NCI-H2029 treated with DMSO at 0.1 percent for 48 hours (cell line): ENCODE results near the gene HORMAD2.

Source experiments
- DNase-seq: peaks from one replicate; lab custom pipeline; 2025; lab: John Stamatoyannopoulos, UW

Gene HORMAD2

GRCh38 chr22:30169002-30169401 is 88.7 kb downstream of the HORMAD2 start:
- no peak for DNase-seq

DNA sequence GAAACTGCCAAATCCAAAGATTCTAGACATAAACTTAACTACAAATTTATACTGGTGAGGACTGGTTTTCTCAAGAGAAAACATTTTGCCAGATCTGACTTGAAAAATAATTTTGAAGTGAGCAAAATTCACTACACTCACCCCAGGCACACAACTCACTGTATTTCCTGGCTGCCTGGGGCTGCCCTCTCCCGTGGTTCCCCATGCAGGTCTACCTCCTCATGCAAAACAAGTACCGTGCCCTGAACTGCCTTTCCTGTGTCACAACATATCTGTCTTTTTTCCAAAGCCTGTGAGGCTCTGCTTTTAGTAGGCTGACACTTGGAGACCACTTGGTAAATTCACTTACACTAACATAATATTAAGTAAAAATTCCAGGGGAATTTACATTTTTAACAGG is 89.9 kb downstream of the HORMAD2 start:
- DNase-seq = no peak

GRCh38 chr22:30171008-30171407 is 90.7 kb downstream of the HORMAD2 start:
- no peak for DNase-seq

- no peak for DNase-seq
Observed at GRCh38 chr22:30175690-30176288, 95.5 kb downstream of the HORMAD2 start.

GRCh38 chr22:30176431-30176830 is 96.2 kb downstream of the HORMAD2 start:
- no peak for DNase-seq

DNA sequence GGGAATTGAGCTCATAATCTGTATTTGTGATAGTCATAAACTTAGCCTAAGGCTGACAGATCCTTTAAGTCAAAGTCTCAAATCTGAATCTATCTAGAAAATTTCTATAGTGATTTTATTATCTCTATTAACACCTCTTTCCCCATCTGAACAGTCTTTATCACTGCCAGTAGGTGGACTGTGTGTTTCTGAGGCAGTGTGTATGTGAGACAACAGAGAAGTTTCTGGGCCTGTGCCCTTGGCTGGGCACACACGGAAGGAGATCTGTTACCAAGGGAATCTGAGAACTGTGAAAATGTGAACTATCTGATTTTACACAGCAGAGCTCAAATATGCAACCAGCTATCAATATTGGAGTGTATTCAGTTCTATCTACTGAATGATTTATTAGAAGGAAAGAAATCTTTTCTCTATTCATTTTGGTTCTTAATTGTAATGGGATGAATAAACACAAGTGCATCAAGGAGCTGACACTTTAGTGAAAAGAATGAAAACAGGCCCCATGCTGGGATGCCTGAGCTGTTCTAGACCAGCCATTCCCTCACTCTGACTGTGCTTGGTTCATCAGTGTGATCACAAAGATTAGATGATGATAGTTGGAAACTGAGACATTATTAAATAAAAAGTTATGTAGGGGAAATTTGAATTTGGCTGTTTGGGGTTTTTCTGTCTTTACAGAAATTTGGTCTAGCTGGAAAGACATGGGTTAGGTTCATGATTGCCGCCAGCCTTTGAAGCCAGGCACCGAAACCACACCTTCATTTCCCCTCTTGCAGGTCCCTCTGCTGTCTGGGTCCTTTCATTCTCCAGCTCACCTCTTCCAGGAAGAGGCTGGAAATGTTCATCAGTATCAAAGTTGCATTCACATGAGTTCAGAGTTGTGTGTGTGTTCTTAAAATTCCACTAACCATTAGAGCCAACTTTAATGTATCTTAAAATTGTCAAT is 98.2 kb downstream of the HORMAD2 start:
- DNase-seq = no peak

DNA sequence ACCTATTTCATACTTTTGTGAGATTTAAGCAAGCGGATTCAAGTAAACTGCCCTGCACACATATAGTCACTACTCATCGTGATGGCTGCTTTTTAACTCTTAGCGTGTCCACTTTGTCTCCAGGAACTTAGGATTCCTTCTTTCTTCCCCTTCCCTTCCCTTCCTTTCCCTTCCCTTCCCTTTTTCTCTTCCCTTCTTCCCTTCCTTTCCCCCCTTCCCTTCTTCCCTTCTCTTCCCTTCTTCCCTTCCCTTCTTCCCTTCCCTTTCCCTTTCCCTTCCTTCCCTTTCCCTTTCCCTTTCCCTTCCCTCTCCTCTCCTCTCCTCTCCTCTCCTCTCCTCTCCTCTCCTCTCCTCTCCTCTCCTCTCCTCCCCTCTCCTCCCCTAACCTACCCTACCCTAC is 100.4 kb downstream of the HORMAD2 start:
- DNase-seq = no peak

- no peak for DNase-seq
Observed at GRCh38 chr22:30181459-30182349, 101.4 kb downstream of the HORMAD2 start.

- DNase-seq = peak; percentile 87
Observed at GRCh38 chr22:30182350-30182745, 102.1 kb downstream of the HORMAD2 start.

DNA sequence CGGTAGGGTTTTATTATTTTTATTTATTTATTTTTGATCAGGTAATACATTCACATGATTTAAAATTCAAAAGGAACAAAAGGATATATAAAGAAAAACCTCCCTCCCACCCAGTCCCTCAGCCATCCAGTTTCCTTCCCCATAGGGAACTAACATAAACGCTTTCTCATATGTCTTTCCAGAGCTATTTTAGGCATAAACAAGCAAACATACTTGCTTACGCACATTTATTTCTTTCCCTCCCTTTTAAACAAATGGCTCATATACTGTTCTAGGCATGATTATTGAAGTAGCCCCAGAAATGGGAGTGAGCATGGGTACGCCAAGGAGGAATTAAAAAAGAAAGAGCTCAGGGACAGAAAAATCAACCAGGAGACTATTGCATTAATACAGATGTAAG is 102.6 kb downstream of the HORMAD2 start:
- DNase-seq = no peak

GRCh38 chr22:30183271-30183670 is 103.0 kb downstream of the HORMAD2 start:
- no peak for DNase-seq

GRCh38 chr22:30183861-30184278 is 103.6 kb downstream of the HORMAD2 start:
- DNase-seq = no peak

DNA sequence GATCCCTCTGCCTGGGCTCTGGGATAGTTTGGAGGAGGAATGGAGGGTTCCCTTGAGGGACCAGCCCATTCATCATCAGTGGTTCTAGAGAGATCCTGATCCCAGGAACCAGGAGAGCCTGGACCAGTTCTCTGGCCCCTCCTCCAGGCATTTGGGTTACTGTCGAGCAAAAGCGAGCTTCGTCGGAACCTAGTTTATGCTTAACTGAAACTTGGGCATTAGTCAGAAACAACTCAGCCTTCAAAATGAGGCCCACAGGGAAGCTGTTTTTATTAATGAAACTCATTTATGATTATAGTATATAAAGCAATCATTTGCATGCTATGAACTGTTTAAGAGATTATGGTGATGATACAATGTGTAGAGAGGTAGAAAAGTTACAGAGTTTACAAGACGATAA is 104.9 kb downstream of the HORMAD2 start:
- no peak for DNase-seq

GRCh38 chr22:30185549-30185948 is 105.3 kb downstream of the HORMAD2 start:
- no peak for DNase-seq

- no peak for DNase-seq
Observed at GRCh38 chr22:30186041-30186440, 105.8 kb downstream of the HORMAD2 start.

GRCh38 chr22:30186510-30186909 is 106.2 kb downstream of the HORMAD2 start:
- no peak for DNase-seq

DNA sequence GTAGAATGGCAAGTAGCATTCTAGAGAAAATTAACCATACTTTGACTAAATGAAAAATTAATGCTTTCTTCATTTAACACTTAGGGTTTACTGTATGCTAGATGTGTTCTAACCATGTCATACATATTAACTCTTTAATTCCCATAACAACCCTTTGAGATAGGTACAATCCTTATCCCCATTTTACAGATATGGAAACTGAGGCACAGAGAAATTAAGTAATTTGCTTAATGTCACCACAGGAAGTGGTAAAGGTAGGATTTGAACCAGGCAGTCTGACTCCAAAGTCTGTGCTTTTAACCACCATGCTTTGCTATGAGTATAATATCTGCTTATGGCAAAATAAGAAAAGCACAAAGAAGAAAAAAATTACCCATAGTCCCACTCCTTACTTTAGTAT is 106.8 kb downstream of the HORMAD2 start:
- no peak for DNase-seq

- peak; percentile 29 for DNase-seq
Observed at GRCh38 chr22:30187529-30188407, 107.5 kb downstream of the HORMAD2 start.

GRCh38 chr22:30188911-30189310 is 108.6 kb downstream of the HORMAD2 start:
- DNase-seq = no peak

GRCh38 chr22:30190574-30190973 is 110.3 kb downstream of the HORMAD2 start:
- no peak for DNase-seq

DNA sequence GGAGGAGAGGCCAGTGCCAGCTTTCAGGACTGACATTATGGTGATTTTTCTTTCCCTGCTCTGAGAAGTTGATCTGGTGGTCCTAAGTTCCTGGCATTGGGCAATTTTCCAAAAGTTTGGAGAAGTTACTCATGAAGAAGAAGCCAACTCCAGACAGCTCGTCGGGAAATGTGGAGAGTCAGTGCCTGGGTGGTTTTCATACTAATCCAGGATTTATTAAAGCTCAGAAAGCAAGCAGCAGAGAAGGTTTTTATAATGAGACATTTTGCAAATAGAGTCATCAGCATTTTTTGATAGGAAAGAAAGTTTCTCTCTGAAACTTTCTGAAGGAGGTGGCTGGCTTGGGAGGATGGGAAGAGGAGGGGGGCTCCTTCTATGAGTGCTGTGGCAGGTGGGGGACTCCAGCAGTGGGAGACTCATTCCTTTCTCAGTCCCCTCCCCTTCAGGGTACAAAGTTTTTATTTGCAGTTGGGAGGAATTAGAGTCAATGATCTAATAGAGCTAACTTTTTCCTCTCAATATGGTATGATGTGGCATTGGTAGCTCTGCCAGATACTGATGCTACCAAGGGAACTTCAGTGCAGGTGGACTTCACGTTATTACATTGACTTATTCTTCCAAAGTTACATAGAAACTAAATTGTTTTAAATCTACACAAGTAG is 110.9 kb downstream of the HORMAD2 start:
- DNase-seq = no peak
